ENCODE data around the gene CHRM4. TPM values are rescaled to one million over a fixed set of nuclear protein-coding genes. Genes with fewer than 3 reads are reported as not detected.

The CHRM4 gene
- total and polyA plus RNA-seq, 2 of the 13 experiments (the other 11 are each of a cell fraction or from before 2014, with no cell fraction given), result 0.13 to 0.21 TPM

- H3K79me2 ChIP-seq (ENCODE audit: insufficient read depth, low read length), result peaks cover 4% of the 10 kb centered on the region
- intact Hi-C loops (cut with micrococcal nuclease; ENCODE audit: unreplicated experiment) (no loop called here), in situ Hi-C loops (cut with HindIII; ENCODE audit: extremely low pct_ligation_motif_present, low pct_unique_long_range_greater_than_20kb) (no loop called here)
- peaks cover 0 to 2% of the 10 kb centered on the region in 2 experiments; a peak in 1 of 5 replicates for H3K36me3 ChIP-seq (replicated peaks in 1 of 2; ENCODE audit: control insufficient read depth in 1 of 2, insufficient read depth in 2 of 2, low read length in 2 of 2)
- ATAC-seq, result no peak
- ChIA-PET CTCF (ENCODE audit: low intra/inter-chr PET ratio, low total read pairs) (no interaction called here), POLR2A (no interaction called here)
- H3K27me3 ChIP-seq (ENCODE audit: control insufficient read depth in 1 of 2, insufficient read depth in 2 of 2, low read length in 2 of 2), result no peaks in the 10 kb centered on the region
- no peak overlapping the region for H3K9ac ChIP-seq (ENCODE audit: insufficient read depth, low read depth, low read length)
- BruUV-seq (replicated peaks), result no TSS peak
- no peak for DNase-seq (ENCODE audit: low spot score)
- no peak overlapping the region for H3K4me3 ChIP-seq (replicated peaks in 1 of 3; ENCODE audit: insufficient read depth in 1 of 3, low read depth in 2 of 3, low read length in 3 of 3)
- no peaks in the 10 kb centered on the region for H4K20me1 ChIP-seq (ENCODE audit: insufficient read depth, low read length)
- no peak for FAIRE-seq
- H3K27ac ChIP-seq (ENCODE audit: extremely low read length, insufficient read depth, low read length), result no peak overlapping the region
- H3K9me3 ChIP-seq (ENCODE audit: low read length), result no peaks in the 10 kb centered on the region
- no peak overlapping the region for H2AFZ ChIP-seq (ENCODE audit: low read length)
- peaks cover 19% of the 10 kb centered on the region for H3K4me1 ChIP-seq (ENCODE audit: insufficient read depth, low read length)
- TF ChIP-seq ELF1 (CRISPR knock-in tag; IDR thresholded peaks at IDR 0.05) (no peak), ZNF83 (CRISPR knock-in tag; IDR thresholded peaks at IDR 0.05; ENCODE audit: borderline replicate concordance) (no peak)
- 93% methylated on average over 11 of the region's 11 CpGs for WGBS (ENCODE audit: low lambda C conversion rate)
- no peak overlapping the region for H3K4me2 ChIP-seq (ENCODE audit: low read depth, low read length)
These were observed 14.3 kb downstream of the CHRM4 start for GRCh38 chr11:46377290-46377689.

- in situ Hi-C loops (cut with HindIII; ENCODE audit: extremely low pct_ligation_motif_present, low pct_unique_long_range_greater_than_20kb), result no loop called here
- FAIRE-seq, result no peak
- intact Hi-C loops (cut with micrococcal nuclease; ENCODE audit: unreplicated experiment), result no loop called here
- no peak overlapping the region for H3K27ac ChIP-seq (ENCODE audit: extremely low read length, insufficient read depth, low read length)
- H3K79me2 ChIP-seq (ENCODE audit: insufficient read depth, low read length), result no peaks in the 10 kb centered on the region
- H3K4me3 ChIP-seq (replicated peaks in 1 of 3; ENCODE audit: insufficient read depth in 1 of 3, low read depth in 2 of 3, low read length in 3 of 3), result no peak overlapping the region
- POLR2A ChIA-PET, result no interaction called here
- ATAC-seq, result no peak
- CTCF ChIA-PET (ENCODE audit: low intra/inter-chr PET ratio, low total read pairs), result no interaction called here
- H3K9me3 ChIP-seq (ENCODE audit: low read length), result no peaks in the 10 kb centered on the region
- 99% methylated on average over 14 of the region's 19 CpGs for WGBS (ENCODE audit: low lambda C conversion rate)
- H3K4me1 ChIP-seq (ENCODE audit: insufficient read depth, low read length), result peaks cover 16% of the 10 kb centered on the region
- TF ChIP-seq ZNF792 (CRISPR knock-in tag; IDR thresholded peaks at IDR 0.05) (no peak), NR3C1 (CRISPR knock-in tag; IDR thresholded peaks at IDR 0.05) (no peak), SCMH1 (CRISPR knock-in tag; IDR thresholded peaks at IDR 0.05; ENCODE audit: borderline replicate concordance) (no peak), MYPOP (CRISPR knock-in tag; IDR thresholded peaks at IDR 0.05) (no peak)
- H3K4me2 ChIP-seq (ENCODE audit: low read depth, low read length), result no peak overlapping the region
- DNase-seq (ENCODE audit: low spot score), result no peak
- BruUV-seq (replicated peaks), result no TSS peak
- H3K36me3 ChIP-seq (replicated peaks in 1 of 2; ENCODE audit: control insufficient read depth in 1 of 2, insufficient read depth in 2 of 2, low read length in 2 of 2), result peaks cover 0 to 4% of the 10 kb centered on the region in 2 experiments; a peak in 1 of 5 replicates
- no peaks in the 10 kb centered on the region for H3K27me3 ChIP-seq (ENCODE audit: control insufficient read depth in 1 of 2, insufficient read depth in 2 of 2, low read length in 2 of 2)
- H4K20me1 ChIP-seq (ENCODE audit: insufficient read depth, low read length), result no peaks in the 10 kb centered on the region
- no peak overlapping the region for H2AFZ ChIP-seq (ENCODE audit: low read length)
- H3K9ac ChIP-seq (ENCODE audit: insufficient read depth, low read depth, low read length), result no peak overlapping the region
These were observed 15.1 kb downstream of the CHRM4 start for GRCh38 chr11:46376258-46377050.
